ENCODE measurements around the gene MTAP.

Gene MTAP

DNA sequence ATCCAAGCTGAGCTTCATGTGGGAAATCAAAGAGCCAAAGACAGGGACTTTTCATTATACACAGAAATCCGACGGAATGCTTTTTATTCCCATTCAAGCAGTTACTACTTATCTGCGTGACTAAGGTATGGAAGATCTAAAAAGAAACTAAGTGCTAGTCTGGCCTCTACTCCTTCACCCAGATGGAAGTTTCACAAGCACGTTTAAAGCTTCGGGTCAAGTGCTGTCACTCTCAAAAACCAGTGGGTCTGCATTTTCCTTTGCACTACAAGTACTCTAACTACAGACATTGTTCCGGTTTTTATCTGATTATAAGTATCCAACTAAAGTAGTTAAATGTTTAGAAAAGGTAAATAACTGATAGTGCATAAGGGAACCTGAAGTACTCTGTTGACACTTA is 13.7 kb upstream of the MTAP start:
- TF ChIP-seq TAF1 (IDR thresholded peaks at IDR 0.05; ENCODE audit: borderline replicate concordance, insufficient read depth, low read length) = no peak
- TF ChIP-seq FOXP2 (optimal IDR thresholded peaks at IDR 0.05; ENCODE audit: borderline replicate concordance, extremely low read depth, extremely low read length, insufficient read depth) = no peak
- TF ChIP-seq, protein P1, sequence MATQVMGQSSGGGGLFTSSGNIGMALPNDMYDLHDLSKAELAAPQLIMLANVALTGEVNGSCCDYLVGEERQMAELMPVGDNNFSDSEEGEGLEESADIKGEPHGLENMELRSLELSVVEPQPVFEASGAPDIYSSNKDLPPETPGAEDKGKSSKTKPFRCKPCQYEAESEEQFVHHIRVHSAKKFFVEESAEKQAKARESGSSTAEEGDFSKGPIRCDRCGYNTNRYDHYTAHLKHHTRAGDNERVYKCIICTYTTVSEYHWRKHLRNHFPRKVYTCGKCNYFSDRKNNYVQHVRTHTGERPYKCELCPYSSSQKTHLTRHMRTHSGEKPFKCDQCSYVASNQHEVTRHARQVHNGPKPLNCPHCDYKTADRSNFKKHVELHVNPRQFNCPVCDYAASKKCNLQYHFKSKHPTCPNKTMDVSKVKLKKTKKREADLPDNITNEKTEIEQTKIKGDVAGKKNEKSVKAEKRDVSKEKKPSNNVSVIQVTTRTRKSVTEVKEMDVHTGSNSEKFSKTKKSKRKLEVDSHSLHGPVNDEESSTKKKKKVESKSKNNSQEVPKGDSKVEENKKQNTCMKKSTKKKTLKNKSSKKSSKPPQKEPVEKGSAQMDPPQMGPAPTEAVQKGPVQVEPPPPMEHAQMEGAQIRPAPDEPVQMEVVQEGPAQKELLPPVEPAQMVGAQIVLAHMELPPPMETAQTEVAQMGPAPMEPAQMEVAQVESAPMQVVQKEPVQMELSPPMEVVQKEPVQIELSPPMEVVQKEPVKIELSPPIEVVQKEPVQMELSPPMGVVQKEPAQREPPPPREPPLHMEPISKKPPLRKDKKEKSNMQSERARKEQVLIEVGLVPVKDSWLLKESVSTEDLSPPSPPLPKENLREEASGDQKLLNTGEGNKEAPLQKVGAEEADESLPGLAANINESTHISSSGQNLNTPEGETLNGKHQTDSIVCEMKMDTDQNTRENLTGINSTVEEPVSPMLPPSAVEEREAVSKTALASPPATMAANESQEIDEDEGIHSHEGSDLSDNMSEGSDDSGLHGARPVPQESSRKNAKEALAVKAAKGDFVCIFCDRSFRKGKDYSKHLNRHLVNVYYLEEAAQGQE (IDR thresholded peaks at IDR 0.05; ENCODE audit: insufficient read depth in 1 of 2, low read depth in 2 of 2, low read length in 2 of 2) = no peak
- no peak for TF ChIP-seq SIN3A (IDR thresholded peaks at IDR 0.05; ENCODE audit: borderline replicate concordance, insufficient read depth, low read length)
- TF ChIP-seq POLR2AphosphoS5 (IDR thresholded peaks at IDR 0.05; ENCODE audit: low read depth, low read length) = no peak

DNA sequence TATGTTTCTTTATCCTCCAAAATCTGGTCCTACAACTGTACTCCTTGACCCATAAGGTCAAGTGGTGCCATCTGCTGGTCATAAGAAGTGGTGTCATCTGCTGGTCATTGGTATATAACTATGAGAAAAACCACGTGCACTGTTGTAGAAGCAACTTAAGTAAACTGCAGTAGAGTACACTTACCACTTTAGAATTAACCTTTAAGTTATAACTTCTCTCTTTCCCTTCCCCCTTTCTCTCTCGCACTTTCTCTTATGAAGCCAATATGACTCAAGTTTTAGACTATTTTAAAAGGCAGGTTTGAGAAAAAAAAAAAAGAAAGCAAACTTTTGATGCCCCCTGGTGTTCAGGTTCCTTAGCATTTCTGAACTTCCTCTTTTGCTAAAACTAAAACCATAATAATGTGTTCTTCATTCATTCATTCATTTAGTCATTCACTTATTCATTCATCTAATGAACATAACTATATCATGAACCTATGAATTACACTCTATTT is 12.8 kb upstream of the MTAP start:
- TF ChIP-seq, protein P1 (IDR thresholded peaks at IDR 0.05; ENCODE audit: insufficient read depth in 1 of 2, low read depth in 2 of 2, low read length in 2 of 2) = no peak
- no peak for TF ChIP-seq FOXP2 (optimal IDR thresholded peaks at IDR 0.05; ENCODE audit: borderline replicate concordance, extremely low read depth, extremely low read length, insufficient read depth)
- no peak for TF ChIP-seq POLR2AphosphoS5 (IDR thresholded peaks at IDR 0.05; ENCODE audit: low read depth, low read length)
- TF ChIP-seq TAF1 (IDR thresholded peaks at IDR 0.05; ENCODE audit: borderline replicate concordance, insufficient read depth, low read length) = no peak
- no peak for TF ChIP-seq SIN3A (IDR thresholded peaks at IDR 0.05; ENCODE audit: borderline replicate concordance, insufficient read depth, low read length)

DNA sequence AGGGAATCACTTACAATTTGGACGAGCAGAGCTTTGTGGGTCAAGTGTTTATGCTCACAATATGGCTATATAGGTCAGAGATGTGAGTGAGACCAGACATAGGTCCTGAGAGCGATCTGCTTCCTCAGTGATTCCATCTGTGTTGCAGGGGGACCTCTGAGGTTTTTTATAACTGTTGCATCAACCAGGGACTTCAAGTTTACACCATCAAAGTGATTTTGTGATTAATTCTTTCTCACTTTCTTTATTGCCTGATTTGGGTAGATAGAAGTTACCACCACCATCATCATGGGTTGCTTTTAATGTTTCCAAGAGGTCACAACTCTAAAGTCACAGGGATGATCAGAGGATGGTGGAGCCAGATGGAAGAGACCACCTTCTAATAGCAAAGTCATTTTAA is 7.0 kb upstream of the MTAP start:
- TF ChIP-seq FOXP2 (optimal IDR thresholded peaks at IDR 0.05; ENCODE audit: borderline replicate concordance, extremely low read depth, extremely low read length, insufficient read depth) = no peak
- TF ChIP-seq SIN3A (IDR thresholded peaks at IDR 0.05; ENCODE audit: borderline replicate concordance, insufficient read depth, low read length) = no peak
- no peak for TF ChIP-seq TAF1 (IDR thresholded peaks at IDR 0.05; ENCODE audit: borderline replicate concordance, insufficient read depth, low read length)
- no peak for TF ChIP-seq POLR2AphosphoS5 (IDR thresholded peaks at IDR 0.05; ENCODE audit: low read depth, low read length)
- TF ChIP-seq, protein P1 (IDR thresholded peaks at IDR 0.05; ENCODE audit: insufficient read depth in 1 of 2, low read depth in 2 of 2, low read length in 2 of 2) = no peak

DNA sequence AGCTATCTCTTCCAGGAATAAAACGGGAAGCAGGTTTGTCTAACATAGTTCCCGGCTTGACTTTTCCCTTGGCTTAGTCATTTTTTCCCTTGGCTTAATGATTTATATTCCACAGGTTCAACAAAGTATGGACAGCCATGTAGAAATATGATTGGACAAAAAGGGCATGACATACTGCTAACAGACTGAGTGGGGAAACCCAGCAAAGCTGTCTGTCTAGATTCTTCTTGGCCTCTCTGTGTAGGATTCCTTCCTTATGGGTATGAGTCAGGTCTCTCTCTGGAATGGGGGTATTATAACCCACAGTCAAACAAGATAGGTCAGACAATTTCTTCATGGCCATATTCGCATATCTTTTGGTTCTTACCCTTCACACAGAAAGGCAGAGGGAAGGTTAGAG is 5.7 kb upstream of the MTAP start:
- TF ChIP-seq, protein P1 (IDR thresholded peaks at IDR 0.05; ENCODE audit: insufficient read depth in 1 of 2, low read depth in 2 of 2, low read length in 2 of 2) = no peak
- TF ChIP-seq SIN3A (IDR thresholded peaks at IDR 0.05; ENCODE audit: borderline replicate concordance, insufficient read depth, low read length) = no peak
- no peak for TF ChIP-seq FOXP2 (optimal IDR thresholded peaks at IDR 0.05; ENCODE audit: borderline replicate concordance, extremely low read depth, extremely low read length, insufficient read depth)

All from PFSK-1 (cell line).